GM18858 (cell line): ENCODE data around the gene KRT35.

ENCODE experiments used
- ATAC-seq: cut with Tn5 transposase; IDR thresholded peaks from one replicate; pipeline ENCODE4 v1.9.1; 2021; ENCODE audit not compliant: unreplicated experiment

The KRT35 gene

GRCh38 chr17:41481036-41481435 is at the start of gene KRT35:
Gene KRT35, minus strand, starts transcription at chr17:41481151. Its CDS starts 54 bp downstream, at chr17:41481097.
- ATAC-seq: no peak

GRCh38 chr17:41530062-41531048 is 49.4 kb upstream of the KRT35 start:
- no peak for ATAC-seq

GRCh38 chr17:41529491-41529915 is 48.6 kb upstream of the KRT35 start:
- no peak for ATAC-seq

GRCh38 chr17:41528959-41529353 is 48.0 kb upstream of the KRT35 start:
- ATAC-seq: no peak

- no peak for ATAC-seq
Observed at GRCh38 chr17:41527063-41528023, 46.4 kb upstream of the KRT35 start.

GRCh38 chr17:41524261-41524660 is 43.3 kb upstream of the KRT35 start:
- ATAC-seq: no peak

GRCh38 chr17:41523787-41524186 is 42.8 kb upstream of the KRT35 start:
- no peak for ATAC-seq

- no peak for ATAC-seq
Observed at GRCh38 chr17:41523225-41523593, 42.3 kb upstream of the KRT35 start.

- ATAC-seq: no peak
Observed at GRCh38 chr17:41522301-41523224, 41.6 kb upstream of the KRT35 start.

- ATAC-seq: no peak
Observed at GRCh38 chr17:41521574-41522261, 40.8 kb upstream of the KRT35 start.

GRCh38 chr17:41520821-41521521 is 40.0 kb upstream of the KRT35 start:
- no peak for ATAC-seq

- no peak for ATAC-seq
Observed at GRCh38 chr17:41519501-41520224, 38.7 kb upstream of the KRT35 start.

- no peak for ATAC-seq
Observed at GRCh38 chr17:41518789-41519449, 38.0 kb upstream of the KRT35 start, which contains the start of gene KRT15. Gene KRT15, minus strand, starts transcription at chr17:41518890. Its CDS starts 63 bp downstream, at chr17:41518827.

- no peak for ATAC-seq
Observed at GRCh38 chr17:41518031-41518430, 37.1 kb upstream of the KRT35 start.

- ATAC-seq: no peak
Observed at GRCh38 chr17:41516830-41517283, 35.9 kb upstream of the KRT35 start.

GRCh38 chr17:41516147-41516829 is 35.3 kb upstream of the KRT35 start:
- no peak for ATAC-seq

GRCh38 chr17:41513168-41513547 is 32.2 kb upstream of the KRT35 start:
- ATAC-seq: no peak
